B cell (primary cell): ENCODE data around the gene SMURF2. TPM values are rescaled to one million over a fixed set of nuclear protein-coding genes. Genes with fewer than 3 reads are reported as not detected.

ENCODE experiments used
- ATAC-seq: fragments of 200-7000 bp; cut with Tn5 transposase; one replicate; pipeline ENCODE4 v1.10.0; 2021; ENCODE audit warnings: low read depth, mild to moderate bottlenecking, moderate number of reproducible peaks, moderate library complexity
- CTCF ChIA-PET: fragments of 350-600 bp; sonication (Branson Sonifier 250); formaldehyde crosslinking; loops from one replicate; lab custom pipeline; 2021; ENCODE audit warnings: antibody characterized with exemption, inconsistent platforms; lab: Charles Lee
- POLR2A ChIA-PET: fragments of 350-600 bp; sonication (Branson Sonifier 250); formaldehyde crosslinking; loops from one replicate; lab custom pipeline; 2021; ENCODE audit warnings: antibody characterized with exemption; lab: Charles Lee
- DNase-seq: peaks from one replicate; pipeline ENCODE4 v3.0.0; 2013
- H2AFZ ChIP-seq: 2 replicates; pipeline ENCODE4 v1.6.1; 2012; ENCODE audit warnings: mild to moderate bottlenecking, low read depth, low read length; ENCODE audit not compliant: insufficient read depth, poor library complexity, severe bottlenecking
- H3K27ac ChIP-seq, 2 donors: 1 replicate in 1 of 2; 2 replicates in 1 of 2; pipeline ENCODE4 v1.5.1; 2012 to 2013; ENCODE audit warnings: low read length in 2 of 2, mild to moderate bottlenecking in 2 of 2, moderate library complexity in 1 of 2
- H3K27me3 ChIP-seq, 4 experiments: fragments of 200-600 bp in 1 of 4; sonication (generic) in 1 of 4; replicated peaks in 1 of 4; 1 replicate in 2 of 4; 2 replicates in 2 of 4; pipeline versions ENCODE4 v1.6.1 to v1.7.0; 2013 to 2016; ENCODE audit warnings: low read length in 3 of 4, mild to moderate bottlenecking in 2 of 4, mixed read lengths in 1 of 4, moderate library complexity in 1 of 4; ENCODE audit not compliant: insufficient read depth in 4 of 4, control insufficient read depth in 3 of 4; ENCODE audit errors: control extremely low read depth in 1 of 4
- H3K36me3 ChIP-seq, 2 experiments: replicated peaks in 1 of 2; 1 replicate in 1 of 2; 2 replicates in 1 of 2; pipeline versions ENCODE4 v1.6.1 to v1.7.1; 2013; ENCODE audit warnings: low read length in 1 of 2; ENCODE audit not compliant: insufficient read depth in 2 of 2, control insufficient read depth in 1 of 2; ENCODE audit errors: control extremely low read depth in 1 of 2, extremely low read depth in 1 of 2
- H3K4me1 ChIP-seq, 2 donors: fragments of 200-600 bp in 1 of 2; sonication (generic) in 1 of 2; 1 replicate in 1 of 2; 2 replicates in 1 of 2; pipeline versions ENCODE4 v1.5.1 to v1.6.1; 2013 to 2017; ENCODE audit warnings: low read length in 2 of 2; ENCODE audit not compliant: control insufficient read depth in 2 of 2, insufficient read depth in 2 of 2
- H3K4me2 ChIP-seq: replicated peaks from 2 replicates; pipeline ENCODE3; 2012; ENCODE audit warnings: mild to moderate bottlenecking, low read depth, low read length; ENCODE audit not compliant: poor library complexity, severe bottlenecking
- H3K4me3 ChIP-seq, 5 experiments: fragments of 200-600 bp in 1 of 5; sonication (generic) in 1 of 5; 1 replicate in 3 of 5; 2 replicates in 2 of 5; pipeline versions ENCODE4 v1.5.1 to v1.7.0; 2011 to 2016; ENCODE audit warnings: low read length in 4 of 5, mild to moderate bottlenecking in 4 of 5, low read depth in 2 of 5, control low read depth in 1 of 5, moderate library complexity in 1 of 5; ENCODE audit not compliant: insufficient read depth in 1 of 5; ENCODE audit errors: control extremely low read depth in 1 of 5, extremely low read depth in 1 of 5
- H3K79me2 ChIP-seq: fragments of 200-600 bp; sonication (generic); one replicate; pipeline ENCODE4 v1.6.0; 2016; ENCODE audit warnings: low read length; ENCODE audit not compliant: control insufficient read depth, insufficient read depth
- H3K9ac ChIP-seq: fragments of 200-600 bp; sonication (generic); 2 replicates; pipeline ENCODE4 v1.6.1; 2017; ENCODE audit warnings: mild to moderate bottlenecking, low read length, moderate library complexity
- H3K9me3 ChIP-seq, 3 donors: one replicate each; pipeline versions ENCODE4 v1.6.1 to v1.7.1; 2013; ENCODE audit warnings: low read length in 2 of 3; ENCODE audit not compliant: control insufficient read depth in 2 of 3, insufficient read depth in 1 of 3; ENCODE audit errors: control extremely low read depth in 1 of 3
- H4K20me1 ChIP-seq: 2 replicates; pipeline ENCODE4 v1.6.0; 2012; ENCODE audit warnings: mild to moderate bottlenecking, low read length; ENCODE audit not compliant: insufficient read depth, control insufficient read depth, poor library complexity, severe bottlenecking
- H3K27ac Mint-ChIP-seq: one replicate; pipeline ENCODE4 v1.8.0; 2021; ENCODE audit warnings: mixed read lengths
- H3K27me3 Mint-ChIP-seq: one replicate; pipeline ENCODE4 v1.8.0; 2021; ENCODE audit warnings: mixed read lengths
- H3K4me1 Mint-ChIP-seq: one replicate; pipeline ENCODE4 v1.8.0; 2021; ENCODE audit warnings: mixed read lengths
- H3K4me3 Mint-ChIP-seq: one replicate; pipeline ENCODE4 v1.8.0; 2021; ENCODE audit warnings: mixed read lengths
- H3K9me3 Mint-ChIP-seq: one replicate; pipeline ENCODE4 v1.8.0; 2022; ENCODE audit warnings: mixed read lengths; ENCODE audit not compliant: insufficient read depth
- EZH2 ChIP-seq: IDR thresholded peaks from 2 replicates; pipeline ENCODE4 v1.6.1; 2012; ENCODE audit warnings: borderline replicate concordance, low read depth, mild to moderate bottlenecking, moderate library complexity, low read length; ENCODE audit not compliant: insufficient read depth, poor library complexity, severe bottlenecking
- WGBS: methylation state at CpG from one replicate; pipeline ENCODE4 v1.1.5; 2013; ENCODE audit warnings: missing lambda C conversion rate; ENCODE audit not compliant: insufficient coverage; 5-methylcytosine and 5-hydroxymethylcytosine counted together
- intact Hi-C: fragments of 100-400 bp; cut with micrococcal nuclease; formaldehyde crosslinking; loops from one replicate; pipeline ENCODE4 v1.10.0; 2022
- polyA plus RNA-seq: library from polyadenylated mRNA; depleted of rRNA; stranded (reverse); fragments of >200 nt; gene quantifications from 2 replicates; pipeline ENCODE4 v1.2.3, GENCODE V29; 2012
- total RNA-seq, 2 donors: library from RNA; stranded (reverse); fragments of 120-200 nt in 1 of 2; gene quantifications; 1 replicate in 1 of 2; 2 replicates in 1 of 2; pipeline versions ENCODE4 v1.2.3 to v1.2.4, GENCODE V29; 2013 to 2022
- TF ChIP-seq, protein P1 (sequence below): fragments of 200-600 bp; IDR thresholded peaks from one replicate; pipeline ENCODE4 v1.8.0; 2022; ENCODE audit warnings: antibody characterized with exemption, mild to moderate bottlenecking

The SMURF2 gene
- total and polyA plus RNA-seq, 2 donors (not counting 1 experiment from before 2014, with no cell fraction given), result 9.2 to 32.8 TPM

GRCh38 chr17:64500862-64501765, 161.0 kb downstream of the SMURF2 start:
- POLR2A ChIA-PET, result no interaction called here
- DNase-seq, result peak; percentile 37
- Histone ChIP-seq H3K4me3 (no peak overlapping the region), H4K20me1 (peaks cover 70% of the 10 kb centered on the region), H3K9ac (no peak overlapping the region), H3K79me2 (peaks cover 55% of the 10 kb centered on the region), H3K4me1 (peaks cover 28 to 31% of the 10 kb centered on the region in 2 donors), H3K27me3 (no peaks in the 10 kb centered on the region), H2AFZ (no peak overlapping the region), H3K36me3 (peaks cover 4 to 61% of the 10 kb centered on the region in 2 experiments), H3K27ac (no peak overlapping the region), H3K4me2 (no peak overlapping the region), H3K9me3 (no peaks in the 10 kb centered on the region)
- no peak for ATAC-seq
- intact Hi-C loops, result no loop called here
- CTCF ChIA-PET, result interaction anchor here (0.9 to 6.9 kb wide), 5 partner anchors 8 to 89 kb away, joined by 3 to 112 read pairs (median 4); no protein-coding TSS in a partner anchor
- peaks cover 75% of the 10 kb centered on the region for H3K4me1 Mint-ChIP-seq
- no peaks in the 10 kb centered on the region for H3K9me3 Mint-ChIP-seq
- TF ChIP-seq, protein P1, sequence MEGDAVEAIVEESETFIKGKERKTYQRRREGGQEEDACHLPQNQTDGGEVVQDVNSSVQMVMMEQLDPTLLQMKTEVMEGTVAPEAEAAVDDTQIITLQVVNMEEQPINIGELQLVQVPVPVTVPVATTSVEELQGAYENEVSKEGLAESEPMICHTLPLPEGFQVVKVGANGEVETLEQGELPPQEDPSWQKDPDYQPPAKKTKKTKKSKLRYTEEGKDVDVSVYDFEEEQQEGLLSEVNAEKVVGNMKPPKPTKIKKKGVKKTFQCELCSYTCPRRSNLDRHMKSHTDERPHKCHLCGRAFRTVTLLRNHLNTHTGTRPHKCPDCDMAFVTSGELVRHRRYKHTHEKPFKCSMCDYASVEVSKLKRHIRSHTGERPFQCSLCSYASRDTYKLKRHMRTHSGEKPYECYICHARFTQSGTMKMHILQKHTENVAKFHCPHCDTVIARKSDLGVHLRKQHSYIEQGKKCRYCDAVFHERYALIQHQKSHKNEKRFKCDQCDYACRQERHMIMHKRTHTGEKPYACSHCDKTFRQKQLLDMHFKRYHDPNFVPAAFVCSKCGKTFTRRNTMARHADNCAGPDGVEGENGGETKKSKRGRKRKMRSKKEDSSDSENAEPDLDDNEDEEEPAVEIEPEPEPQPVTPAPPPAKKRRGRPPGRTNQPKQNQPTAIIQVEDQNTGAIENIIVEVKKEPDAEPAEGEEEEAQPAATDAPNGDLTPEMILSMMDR, result no peak
- TF ChIP-seq EZH2, result no peak
- H3K27ac Mint-ChIP-seq, result no peak overlapping the region
- 100% methylated on average over 4 of the region's 11 CpGs for WGBS
- no peak overlapping the region for H3K4me3 Mint-ChIP-seq
- no peaks in the 10 kb centered on the region for H3K27me3 Mint-ChIP-seq

- CTCF ChIA-PET, result interaction anchor here (1.4 to 6.9 kb wide), 2 partner anchors 80 to 88 kb away, joined by 3 to 112 read pairs; no protein-coding TSS in a partner anchor
- no peak overlapping the region for H3K27ac ChIP-seq
- H4K20me1 ChIP-seq, result peaks cover 67% of the 10 kb centered on the region
- no CpG with 5 or more reads among the region's 8 CpGs for WGBS
- TF ChIP-seq, protein P1, result no peak
- H2AFZ ChIP-seq, result no peak overlapping the region
- intact Hi-C loops, result no loop called here
- no peaks in the 10 kb centered on the region for H3K9me3 ChIP-seq
- no peaks in the 10 kb centered on the region for H3K9me3 Mint-ChIP-seq
- no peak overlapping the region for H3K4me3 Mint-ChIP-seq
- DNase-seq (peak; percentile 33), ATAC-seq (no peak)
- H3K27me3 ChIP-seq, result no peaks in the 10 kb centered on the region
- H3K4me1 Mint-ChIP-seq, result peaks cover 80% of the 10 kb centered on the region
- H3K4me2 ChIP-seq, result no peak overlapping the region
- H3K27ac Mint-ChIP-seq, result peak overlapping the region; percentile 8
- H3K79me2 ChIP-seq, result peaks cover 56% of the 10 kb centered on the region
- H3K4me3 ChIP-seq, result no peak overlapping the region
- H3K27me3 Mint-ChIP-seq, result no peaks in the 10 kb centered on the region
- H3K9ac ChIP-seq, result no peak overlapping the region
- H3K36me3 ChIP-seq, result peaks cover 4 to 61% of the 10 kb centered on the region in 2 experiments
- POLR2A ChIA-PET, result no interaction called here
- peaks cover 35 to 38% of the 10 kb centered on the region in 2 donors for H3K4me1 ChIP-seq
Observed at GRCh38 chr17:64500487-64500859, 161.6 kb downstream of the SMURF2 start.
